Measurements from ENCODE around the gene CRYBG2. TPM values are rescaled to one million over a fixed set of nuclear protein-coding genes. Genes with fewer than 3 reads are reported as not detected.

Gene CRYBG2
- total and polyA plus RNA-seq, 10 of the 15 experiments (the other 5 are each of a cell fraction or from before 2014, with no cell fraction given), result 0.03 to 1.2 (median 0.11) TPM; not detected in 4

GRCh38 chr1:26317612-26318337 lies 36.2 kb downstream of the CRYBG2 start, which contains the start of gene CD52 (continued):
- TF ChIP-seq ELK1 (IDR thresholded peaks at IDR 0.05; ENCODE audit: low read depth, low read length) (no peak), ATF7 (IDR thresholded peaks at IDR 0.05; ENCODE audit: low read depth) (peak; percentile 20; the same call in 1 of the 2 replicates), NKRF (conservative IDR thresholded peaks at IDR 0.05) (no peak), ZBTB11 (CRISPR knock-in tag; IDR thresholded peaks at IDR 0.05) (no peak), SREBF2 (IDR thresholded peaks at IDR 0.05; ENCODE audit: low read length) (no peak), RELA (IDR thresholded peaks at IDR 0.05; ENCODE audit: borderline replicate concordance, partially characterized antibody) (no peak), HDAC6 (IDR thresholded peaks at IDR 0.05; ENCODE audit: unreplicated experiment) (no peak), ASH2L (IDR thresholded peaks at IDR 0.05; ENCODE audit: borderline replicate concordance, low read depth) (no peak)
- TF ChIP-seq, protein P1, sequence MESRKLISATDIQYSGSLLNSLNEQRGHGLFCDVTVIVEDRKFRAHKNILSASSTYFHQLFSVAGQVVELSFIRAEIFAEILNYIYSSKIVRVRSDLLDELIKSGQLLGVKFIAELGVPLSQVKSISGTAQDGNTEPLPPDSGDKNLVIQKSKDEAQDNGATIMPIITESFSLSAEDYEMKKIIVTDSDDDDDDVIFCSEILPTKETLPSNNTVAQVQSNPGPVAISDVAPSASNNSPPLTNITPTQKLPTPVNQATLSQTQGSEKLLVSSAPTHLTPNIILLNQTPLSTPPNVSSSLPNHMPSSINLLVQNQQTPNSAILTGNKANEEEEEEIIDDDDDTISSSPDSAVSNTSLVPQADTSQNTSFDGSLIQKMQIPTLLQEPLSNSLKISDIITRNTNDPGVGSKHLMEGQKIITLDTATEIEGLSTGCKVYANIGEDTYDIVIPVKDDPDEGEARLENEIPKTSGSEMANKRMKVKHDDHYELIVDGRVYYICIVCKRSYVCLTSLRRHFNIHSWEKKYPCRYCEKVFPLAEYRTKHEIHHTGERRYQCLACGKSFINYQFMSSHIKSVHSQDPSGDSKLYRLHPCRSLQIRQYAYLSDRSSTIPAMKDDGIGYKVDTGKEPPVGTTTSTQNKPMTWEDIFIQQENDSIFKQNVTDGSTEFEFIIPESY (IDR thresholded peaks at IDR 0.05), result no peak
- TF ChIP-seq, protein P2, sequence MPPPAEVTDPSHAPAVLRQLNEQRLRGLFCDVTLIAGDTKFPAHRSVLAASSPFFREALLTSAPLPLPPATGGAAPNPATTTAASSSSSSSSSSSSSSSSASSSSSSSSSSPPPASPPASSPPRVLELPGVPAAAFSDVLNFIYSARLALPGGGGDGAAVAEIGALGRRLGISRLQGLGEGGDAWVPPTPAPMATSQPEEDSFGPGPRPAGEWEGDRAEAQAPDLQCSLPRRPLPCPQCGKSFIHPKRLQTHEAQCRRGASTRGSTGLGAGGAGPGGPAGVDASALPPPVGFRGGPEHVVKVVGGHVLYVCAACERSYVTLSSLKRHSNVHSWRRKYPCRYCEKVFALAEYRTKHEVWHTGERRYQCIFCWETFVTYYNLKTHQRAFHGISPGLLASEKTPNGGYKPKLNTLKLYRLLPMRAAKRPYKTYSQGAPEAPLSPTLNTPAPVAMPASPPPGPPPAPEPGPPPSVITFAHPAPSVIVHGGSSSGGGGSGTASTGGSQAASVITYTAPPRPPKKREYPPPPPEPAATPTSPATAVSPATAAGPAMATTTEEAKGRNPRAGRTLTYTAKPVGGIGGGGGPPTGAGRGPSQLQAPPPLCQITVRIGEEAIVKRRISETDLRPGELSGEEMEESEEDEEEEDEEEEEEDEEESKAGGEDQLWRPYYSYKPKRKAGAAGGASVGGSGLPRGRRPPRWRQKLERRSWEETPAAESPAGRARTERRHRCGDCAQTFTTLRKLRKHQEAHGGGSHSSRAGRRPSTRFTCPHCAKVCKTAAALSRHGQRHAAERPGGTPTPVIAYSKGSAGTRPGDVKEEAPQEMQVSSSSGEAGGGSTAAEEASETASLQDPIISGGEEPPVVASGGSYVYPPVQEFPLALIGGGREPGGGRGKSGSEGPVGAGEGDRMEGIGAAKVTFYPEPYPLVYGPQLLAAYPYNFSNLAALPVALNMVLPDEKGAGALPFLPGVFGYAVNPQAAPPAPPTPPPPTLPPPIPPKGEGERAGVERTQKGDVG (CRISPR knock-in tag; IDR thresholded peaks at IDR 0.05), result no peak
- TF ChIP-seq, protein P3, sequence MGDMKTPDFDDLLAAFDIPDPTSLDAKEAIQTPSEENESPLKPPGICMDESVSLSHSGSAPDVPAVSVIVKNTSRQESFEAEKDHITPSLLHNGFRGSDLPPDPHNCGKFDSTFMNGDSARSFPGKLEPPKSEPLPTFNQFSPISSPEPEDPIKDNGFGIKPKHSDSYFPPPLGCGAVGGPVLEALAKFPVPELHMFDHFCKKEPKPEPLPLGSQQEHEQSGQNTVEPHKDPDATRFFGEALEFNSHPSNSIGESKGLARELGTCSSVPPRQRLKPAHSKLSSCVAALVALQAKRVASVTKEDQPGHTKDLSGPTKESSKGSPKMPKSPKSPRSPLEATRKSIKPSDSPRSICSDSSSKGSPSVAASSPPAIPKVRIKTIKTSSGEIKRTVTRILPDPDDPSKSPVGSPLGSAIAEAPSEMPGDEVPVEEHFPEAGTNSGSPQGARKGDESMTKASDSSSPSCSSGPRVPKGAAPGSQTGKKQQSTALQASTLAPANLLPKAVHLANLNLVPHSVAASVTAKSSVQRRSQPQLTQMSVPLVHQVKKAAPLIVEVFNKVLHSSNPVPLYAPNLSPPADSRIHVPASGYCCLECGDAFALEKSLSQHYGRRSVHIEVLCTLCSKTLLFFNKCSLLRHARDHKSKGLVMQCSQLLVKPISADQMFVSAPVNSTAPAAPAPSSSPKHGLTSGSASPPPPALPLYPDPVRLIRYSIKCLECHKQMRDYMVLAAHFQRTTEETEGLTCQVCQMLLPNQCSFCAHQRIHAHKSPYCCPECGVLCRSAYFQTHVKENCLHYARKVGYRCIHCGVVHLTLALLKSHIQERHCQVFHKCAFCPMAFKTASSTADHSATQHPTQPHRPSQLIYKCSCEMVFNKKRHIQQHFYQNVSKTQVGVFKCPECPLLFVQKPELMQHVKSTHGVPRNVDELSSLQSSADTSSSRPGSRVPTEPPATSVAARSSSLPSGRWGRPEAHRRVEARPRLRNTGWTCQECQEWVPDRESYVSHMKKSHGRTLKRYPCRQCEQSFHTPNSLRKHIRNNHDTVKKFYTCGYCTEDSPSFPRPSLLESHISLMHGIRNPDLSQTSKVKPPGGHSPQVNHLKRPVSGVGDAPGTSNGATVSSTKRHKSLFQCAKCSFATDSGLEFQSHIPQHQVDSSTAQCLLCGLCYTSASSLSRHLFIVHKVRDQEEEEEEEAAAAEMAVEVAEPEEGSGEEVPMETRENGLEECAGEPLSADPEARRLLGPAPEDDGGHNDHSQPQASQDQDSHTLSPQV (IDR thresholded peaks at IDR 0.05), result no peak

Measured in GM12878 (cell line).